Stimulated activated CD8-positive, alpha-beta memory T cell treated with anti-CD3 and anti-CD28 coated beads, Interleukin-15, amount 100 ng/mL, for 4 hours (primary cell): Measurements from ENCODE around the gene ZGLP1.

Experiments used
- DNase-seq, 2 donors: peaks; one replicate each; pipeline ENCODE4 v3.0.0-alpha.2; 2020; ENCODE audit warnings: low read depth in 2 of 2

ZGLP1 gene

GRCh38 chr19:10327793-10328192 lies 18.2 kb upstream of the ZGLP1 start:
- no peak for DNase-seq

GRCh38 chr19:10325732-10326131 lies 16.1 kb upstream of the ZGLP1 start:
- no peak for DNase-seq

DNA sequence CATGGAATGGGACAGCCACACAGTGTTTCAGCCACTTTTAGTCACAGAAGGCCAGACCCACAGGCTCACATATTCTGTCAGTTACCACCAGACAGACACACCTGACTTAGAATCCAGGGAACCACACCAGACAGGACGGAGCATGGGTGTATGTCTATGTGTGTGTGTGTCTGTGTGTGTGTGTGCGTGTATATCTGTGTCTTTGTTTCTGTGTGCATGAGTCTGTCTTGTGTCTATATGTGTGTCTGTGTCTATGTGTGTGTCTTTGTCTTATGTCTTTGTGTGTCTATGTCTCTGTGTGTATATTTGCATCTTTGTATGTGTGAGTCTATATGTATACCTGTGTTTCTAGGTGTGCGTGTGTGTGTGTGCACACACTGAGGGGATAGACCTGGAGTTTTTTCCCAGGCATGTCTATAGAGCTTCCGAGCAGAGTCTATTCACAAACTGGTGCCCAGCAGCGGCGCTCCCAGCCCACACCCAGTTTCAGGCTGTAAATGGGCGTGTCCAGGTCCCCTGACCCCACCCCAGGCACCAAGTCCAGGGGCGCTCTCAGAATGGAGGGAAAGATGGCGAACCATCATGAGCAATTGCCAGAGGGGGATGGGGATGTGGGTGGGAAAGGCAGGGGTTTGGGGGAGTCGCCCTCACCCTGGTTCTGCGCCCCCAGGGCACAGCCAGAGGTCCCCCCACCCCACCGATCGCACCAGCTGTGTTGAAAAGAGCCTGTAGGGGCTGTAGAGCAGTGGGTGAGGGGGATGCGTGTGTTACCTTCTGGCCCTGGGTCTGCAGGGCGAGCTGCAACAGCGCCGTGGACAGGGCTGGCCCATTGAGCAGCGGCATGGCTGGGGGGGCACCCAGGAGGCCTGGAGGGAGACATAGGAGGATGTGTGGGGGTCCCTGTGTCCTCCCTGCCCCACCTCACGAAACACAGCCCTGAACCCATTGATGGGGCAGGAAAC lies 12.5 kb upstream of the ZGLP1 start:
- DNase-seq = no peak

DNA sequence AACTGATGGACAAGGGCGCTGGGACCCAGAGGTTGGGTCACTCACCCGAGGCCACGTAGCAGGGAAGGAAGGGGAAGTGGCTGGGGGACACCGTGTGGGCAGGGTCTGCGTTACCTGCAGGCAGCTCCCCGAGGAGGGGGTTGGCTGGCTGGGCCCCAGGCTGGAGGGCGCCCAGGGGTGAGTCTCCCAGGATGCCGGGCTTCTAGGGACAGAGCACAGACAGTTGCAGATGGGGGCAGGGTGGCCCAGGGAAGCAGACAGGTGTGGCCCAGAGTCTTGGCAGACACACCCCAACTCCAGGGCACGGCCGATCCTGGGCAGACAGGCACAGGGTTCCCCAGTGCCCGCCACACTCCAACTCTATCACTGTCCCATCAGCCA lies 11.8 kb upstream of the ZGLP1 start:
- no peak for DNase-seq

DNA sequence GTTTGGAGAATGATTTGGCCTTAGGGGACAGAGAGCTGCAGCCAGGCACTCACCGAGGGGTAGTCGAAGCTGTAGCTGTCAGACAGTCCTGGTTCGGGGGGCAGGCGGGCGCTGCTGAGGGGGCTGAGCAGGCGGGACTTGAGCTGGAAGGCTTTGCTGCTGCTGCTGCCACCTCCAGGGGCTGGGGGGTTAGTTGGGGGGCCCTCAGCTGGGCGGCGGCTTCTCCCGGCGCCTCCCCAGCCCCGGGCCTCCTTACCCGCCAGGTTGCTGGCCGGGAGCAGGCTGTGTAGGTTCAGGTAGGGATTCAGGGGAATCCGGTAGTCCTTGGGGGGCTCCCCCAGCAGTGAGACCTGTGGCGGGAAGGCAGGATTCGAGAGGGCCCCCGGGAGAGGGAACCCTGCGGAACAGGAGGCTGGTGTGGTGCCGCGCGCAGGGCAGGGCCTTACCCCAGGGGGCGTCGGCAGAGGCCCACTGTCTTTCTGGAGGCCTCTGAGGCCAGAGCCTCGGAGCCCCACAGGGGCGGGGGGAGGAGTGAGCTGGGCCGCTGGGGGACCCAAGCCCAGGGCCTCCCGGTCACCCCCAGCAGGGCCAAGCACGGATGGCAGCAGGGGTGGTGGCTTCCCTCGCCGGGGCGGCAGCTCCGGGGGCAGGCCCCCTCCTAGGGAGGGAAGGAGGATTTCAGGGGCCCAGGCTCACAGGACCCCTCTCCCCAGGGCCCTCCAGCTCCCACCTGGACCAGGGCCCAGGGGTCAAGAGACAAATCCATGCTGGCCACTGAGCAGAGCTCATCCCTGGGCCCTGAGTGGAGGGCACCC lies 11.2 kb upstream of the ZGLP1 start:
- no peak for DNase-seq

GRCh38 chr19:10318807-10319682 lies 9.4 kb upstream of the ZGLP1 start:
- DNase-seq = no peak

DNA sequence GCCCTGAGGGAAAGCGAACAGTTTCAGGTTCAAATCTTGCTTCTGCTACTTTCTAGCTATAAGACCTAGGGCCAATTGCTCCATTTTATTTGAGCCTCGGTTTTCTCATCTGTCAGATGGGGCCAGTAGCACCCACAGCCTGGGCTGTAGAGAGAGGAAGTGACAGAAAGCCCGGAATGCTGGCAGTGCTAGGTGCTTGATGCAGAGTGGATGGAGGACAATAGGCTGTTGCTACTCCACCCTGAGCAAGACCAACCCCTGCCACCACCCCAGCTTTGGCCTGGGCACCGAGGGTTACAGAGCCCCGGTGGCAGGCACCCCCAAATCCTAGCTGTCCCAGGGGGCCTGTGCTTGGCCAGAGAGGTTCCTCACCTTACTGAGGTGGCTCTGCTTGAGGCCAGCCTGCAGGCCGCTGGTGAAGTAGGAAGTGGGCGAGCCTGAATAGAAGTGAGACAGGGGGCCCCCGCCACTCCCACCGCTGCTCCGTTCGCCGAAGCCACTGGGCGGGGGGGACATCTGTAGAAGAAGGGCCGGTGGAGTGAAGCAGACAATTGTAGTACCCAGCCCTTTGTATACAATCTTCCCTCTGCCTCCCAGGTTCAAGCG lies 8.3 kb upstream of the ZGLP1 start:
- DNase-seq = no peak

GRCh38 chr19:10317045-10317856 lies 7.6 kb upstream of the ZGLP1 start:
- no peak for DNase-seq

- DNase-seq = no peak
Measured at GRCh38 chr19:10316229-10317044, 6.8 kb upstream of the ZGLP1 start.

- DNase-seq = peak; percentile 79 to 86
Measured at GRCh38 chr19:10315335-10316214, 6.0 kb upstream of the ZGLP1 start, which contains the start of gene FDX2. Gene FDX2 (minus strand): TSS chr19:10316015. CDS start chr19:10315996, 19 bp downstream.

DNA sequence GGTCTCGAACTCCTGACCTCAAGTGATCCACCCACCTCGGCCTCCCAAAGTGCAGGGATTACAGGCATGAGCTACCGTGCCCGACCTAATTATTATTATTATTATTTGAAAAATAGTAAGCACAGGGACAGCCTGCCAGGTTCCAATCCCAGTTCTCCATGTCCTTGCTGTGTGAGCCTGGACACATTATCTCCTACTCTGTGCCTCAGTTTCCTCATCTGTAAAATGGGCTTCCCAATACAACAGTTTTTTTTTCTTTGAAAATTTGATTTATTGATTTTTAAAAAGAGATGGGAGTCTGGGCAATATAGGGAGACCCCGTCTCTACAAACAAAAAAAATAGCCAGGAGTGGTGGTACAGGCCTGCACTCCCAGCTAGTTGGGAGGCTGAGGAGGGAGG lies 3.3 kb downstream of the ZGLP1 start:
- DNase-seq = no peak

DNA sequence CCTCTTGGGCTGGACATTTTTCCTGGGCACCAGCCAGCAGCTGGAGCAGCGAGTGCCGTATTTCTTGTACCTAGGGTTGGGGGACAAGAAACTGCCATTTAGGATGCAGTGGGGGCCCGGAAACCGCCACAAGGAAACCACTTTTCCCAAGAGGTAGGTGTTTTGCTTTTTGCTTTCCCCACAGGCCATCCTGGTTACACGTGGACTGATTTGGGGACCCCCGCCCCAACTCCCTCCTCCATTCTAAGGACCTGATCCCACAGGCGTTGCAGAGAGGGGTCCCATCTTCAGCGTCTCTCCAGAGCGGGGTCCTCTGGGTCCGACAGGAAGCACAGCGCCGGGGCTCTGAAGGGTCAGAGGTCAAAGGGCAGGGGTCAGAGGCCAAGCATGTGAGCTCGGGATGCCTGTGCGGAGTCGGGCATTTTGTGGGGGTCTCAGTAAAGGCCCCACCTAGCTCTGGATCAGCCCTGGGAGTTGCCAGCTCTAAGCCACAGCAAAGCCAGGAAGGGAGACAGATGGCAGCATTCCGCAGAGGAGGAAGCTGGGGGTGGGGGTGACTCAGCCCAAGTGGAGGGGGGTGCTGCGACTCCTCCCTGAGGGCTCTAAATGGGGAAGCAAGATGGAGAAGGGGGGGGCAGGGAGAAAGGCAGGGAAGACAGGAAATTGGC lies 4.3 kb downstream of the ZGLP1 start:
- DNase-seq = no peak

GRCh38 chr19:10299545-10300458 lies 9.8 kb downstream of the ZGLP1 start:
- no peak for DNase-seq

GRCh38 chr19:10295847-10296591 lies 13.6 kb downstream of the ZGLP1 start:
- DNase-seq = no peak

GRCh38 chr19:10295305-10295846 lies 14.2 kb downstream of the ZGLP1 start:
- DNase-seq = peak in 1 of 2 donors; percentile 51

DNA sequence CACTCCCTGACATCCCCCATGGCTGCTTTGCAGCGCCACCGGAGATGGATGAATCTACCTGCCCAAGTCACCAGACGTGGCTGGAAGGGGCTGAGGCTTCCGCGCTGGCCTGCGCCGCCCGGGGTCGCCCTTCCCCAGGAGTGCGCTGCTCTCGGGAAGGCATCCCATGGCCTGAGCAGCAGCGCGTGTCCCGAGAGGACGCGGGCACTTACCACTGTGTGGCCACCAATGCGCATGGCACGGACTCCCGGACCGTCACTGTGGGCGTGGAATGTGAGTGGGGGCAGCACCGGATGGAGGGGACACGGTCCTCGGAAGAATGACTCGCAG lies 15.3 kb downstream of the ZGLP1 start:
- DNase-seq = no peak
